PFSK-1 (cell line): ENCODE data around the gene DNAJA4. TPM values are rescaled to one million over a fixed set of nuclear protein-coding genes. Genes with fewer than 3 reads are reported as not detected.

ENCODE experiments used
- FOXP2 ChIP-seq: optimal IDR thresholded peaks from 2 replicates; pipeline ENCODE3; 2011; ENCODE audit warnings: borderline replicate concordance, control low read depth, inconsistent platforms; ENCODE audit not compliant: insufficient read depth; ENCODE audit errors: extremely low read length, extremely low read depth
- POLR2AphosphoS5 ChIP-seq: IDR thresholded peaks from 2 replicates; pipeline ENCODE4 v1.6.1; 2012; ENCODE audit warnings: low read depth, mild to moderate bottlenecking, control low read depth, low read length, moderate library complexity
- REST ChIP-seq, 2 experiments: IDR thresholded peaks; 2 replicates each; pipeline versions ENCODE4 v1.6.1 to v1.8.0; 2011 to 2012; ENCODE audit warnings: low read depth in 2 of 2, low read length in 2 of 2, control low read depth in 1 of 2, inconsistent platforms in 1 of 2, mild to moderate bottlenecking in 1 of 2, moderate library complexity in 1 of 2; ENCODE audit not compliant: insufficient read depth in 1 of 2
- SIN3A ChIP-seq: IDR thresholded peaks from 2 replicates; pipeline ENCODE4 v1.6.1; 2012; ENCODE audit warnings: mild to moderate bottlenecking, low read length, moderate library complexity, borderline replicate concordance; ENCODE audit not compliant: insufficient read depth
- TAF1 ChIP-seq: IDR thresholded peaks from 2 replicates; pipeline ENCODE4 v1.6.1; 2012; ENCODE audit warnings: low read length, control low read depth, borderline replicate concordance; ENCODE audit not compliant: insufficient read depth
- polyA plus RNA-seq: library from polyadenylated mRNA; unstranded; fragments of >200 nt; gene quantifications from one replicate; pipeline ENCODE4 v1.2.1, GENCODE V29; 2012; ENCODE audit warnings: low read depth, missing spikeins; ENCODE audit not compliant: insufficient read length

Gene DNAJA4
- polyA plus RNA-seq, result 0.21 TPM

GRCh38 chr15:78264304-78265136, at the start of gene DNAJA4:
Gene DNAJA4, plus strand, starts transcription at chr15:78264562. Its CDS starts 202 bp downstream, at chr15:78264764.
- no peak for TF ChIP-seq POLR2AphosphoS5
- TF ChIP-seq FOXP2, result no peak
- TF ChIP-seq TAF1, result no peak
- TF ChIP-seq SIN3A, result no peak
- TF ChIP-seq REST (IDR thresholded peaks at IDR 0.05; ENCODE audit: insufficient read depth in 1 of 2, low read depth in 2 of 2, low read length in 2 of 2), result no peak

DNA sequence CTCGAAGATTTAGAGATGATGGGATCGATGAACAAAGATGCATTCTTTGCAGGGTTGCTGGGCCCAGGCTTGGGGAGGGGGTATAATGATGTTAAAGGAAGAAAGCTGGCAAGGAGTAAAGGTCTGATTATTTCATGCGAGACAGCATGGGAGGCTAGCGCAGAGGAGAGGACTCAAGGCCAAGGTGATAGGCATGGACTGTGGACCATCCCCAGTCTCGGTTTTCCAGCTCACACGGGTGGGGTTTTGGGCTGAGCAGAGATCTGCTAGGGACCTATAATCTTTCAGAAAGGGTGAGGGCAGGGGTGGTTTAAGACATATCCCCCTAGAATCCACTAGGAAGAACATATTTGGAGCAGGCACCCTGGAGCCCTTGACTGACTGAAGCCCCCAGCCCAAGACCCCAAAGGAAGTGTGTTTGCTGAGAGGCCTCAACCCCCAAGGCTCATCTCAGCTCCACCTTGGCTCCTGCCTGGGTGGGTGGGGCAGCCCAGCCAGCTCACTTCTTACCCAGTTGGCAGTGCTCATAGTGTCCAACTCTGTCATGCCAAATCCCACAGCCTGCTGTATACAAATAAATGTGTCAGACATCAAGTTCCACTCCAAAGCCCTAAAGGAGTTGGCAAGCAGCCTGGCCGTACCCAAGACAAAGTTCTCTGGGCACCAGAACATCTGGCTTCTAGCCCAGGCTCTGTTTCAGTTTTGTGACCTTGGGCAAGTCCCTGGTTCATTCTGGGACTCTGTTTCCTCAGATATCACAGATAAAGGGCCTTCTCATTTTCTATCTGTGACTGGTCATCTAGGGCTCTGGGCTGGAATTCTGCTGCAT, 47.9 kb upstream of the DNAJA4 start:
- no peak for TF ChIP-seq POLR2AphosphoS5
- no peak for TF ChIP-seq SIN3A

DNA sequence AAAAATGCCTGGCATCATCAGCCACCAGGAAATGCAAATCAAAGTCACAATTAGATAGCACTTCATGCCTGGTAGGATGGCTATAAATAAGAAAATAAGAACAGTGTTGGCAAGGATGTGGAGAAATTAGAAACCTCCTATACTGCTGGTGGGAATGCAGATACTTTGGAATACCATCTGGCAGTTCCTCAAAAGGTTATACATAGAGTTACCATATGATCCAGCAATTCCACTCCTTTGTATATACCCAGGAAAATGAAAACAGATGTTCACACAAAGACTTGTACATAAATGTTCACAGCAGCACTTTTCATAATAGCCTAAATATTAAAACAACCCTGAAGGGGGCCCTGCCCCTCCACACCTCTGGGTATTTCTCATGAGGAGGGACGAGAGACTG, 43.6 kb upstream of the DNAJA4 start:
- no peak for TF ChIP-seq SIN3A
- no peak for TF ChIP-seq TAF1
- no peak for TF ChIP-seq REST (IDR thresholded peaks at IDR 0.05; ENCODE audit: insufficient read depth in 1 of 2, low read depth in 2 of 2, low read length in 2 of 2)
- TF ChIP-seq FOXP2, result no peak
- no peak for TF ChIP-seq POLR2AphosphoS5

GRCh38 chr15:78222745-78223395, 41.5 kb upstream of the DNAJA4 start:
- no peak for TF ChIP-seq SIN3A
- no peak for TF ChIP-seq REST (IDR thresholded peaks at IDR 0.05; ENCODE audit: insufficient read depth in 1 of 2, low read depth in 2 of 2, low read length in 2 of 2)
- TF ChIP-seq POLR2AphosphoS5, result no peak
- no peak for TF ChIP-seq TAF1
- TF ChIP-seq FOXP2, result no peak

DNA sequence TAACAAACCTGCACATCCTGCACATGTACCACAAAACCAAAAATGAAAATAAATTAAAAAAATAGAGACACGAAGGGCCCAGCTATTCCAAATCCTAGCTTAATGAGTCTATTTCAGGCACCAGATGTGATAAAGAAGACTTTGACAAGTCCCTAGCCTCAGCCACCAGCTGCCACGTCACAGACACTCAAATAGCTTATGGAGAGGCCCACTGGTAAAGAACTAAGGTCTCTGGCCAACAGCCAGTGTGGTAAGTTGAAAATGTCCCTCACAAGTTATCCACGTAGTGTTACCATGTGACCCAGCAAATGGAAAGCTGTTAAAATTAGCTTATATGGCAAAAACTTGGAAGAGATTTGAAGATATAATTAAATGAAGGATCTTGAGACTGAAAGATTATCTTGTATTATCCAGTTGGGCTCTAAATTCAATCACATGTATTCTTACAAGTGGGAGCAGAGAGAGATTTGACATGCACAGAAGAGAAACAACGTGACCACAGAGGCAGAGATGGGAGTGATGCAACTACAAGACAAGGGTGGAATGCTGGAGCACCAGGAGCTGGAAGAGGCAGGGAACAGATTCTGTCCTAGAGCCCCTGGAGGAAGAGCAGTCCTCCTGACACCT, 40.9 kb upstream of the DNAJA4 start:
- TF ChIP-seq TAF1 (no peak), FOXP2 (no peak), POLR2AphosphoS5 (no peak), REST (IDR thresholded peaks at IDR 0.05; ENCODE audit: insufficient read depth in 1 of 2, low read depth in 2 of 2, low read length in 2 of 2) (no peak), SIN3A (no peak)
